OCI-LY7 (cell line): ENCODE results near the gene HEG1.

Experiments used
- EZH2phosphoT487 ChIP-seq: fragments of 200-600 bp; sonication (generic); IDR thresholded peaks from 2 replicates; pipeline ENCODE4 v1.6.1; 2018; ENCODE audit warnings: low read depth, borderline replicate concordance, mild to moderate bottlenecking, mixed run types, antibody characterized with exemption, low read length, moderate library complexity, mixed read lengths
- TF ChIP-seq, protein P1 (sequence below): fragments of 200-600 bp; sonication (generic); conservative IDR thresholded peaks from 2 replicates; pipeline ENCODE4 v1.5.1; 2014; ENCODE audit warnings: mild to moderate bottlenecking, antibody characterized with exemption, low read length, moderate library complexity, mixed read lengths

GRCh38 chr3:125080077-125080476 lies 24.3 kb upstream of the HEG1 start:
- TF ChIP-seq, protein P1, sequence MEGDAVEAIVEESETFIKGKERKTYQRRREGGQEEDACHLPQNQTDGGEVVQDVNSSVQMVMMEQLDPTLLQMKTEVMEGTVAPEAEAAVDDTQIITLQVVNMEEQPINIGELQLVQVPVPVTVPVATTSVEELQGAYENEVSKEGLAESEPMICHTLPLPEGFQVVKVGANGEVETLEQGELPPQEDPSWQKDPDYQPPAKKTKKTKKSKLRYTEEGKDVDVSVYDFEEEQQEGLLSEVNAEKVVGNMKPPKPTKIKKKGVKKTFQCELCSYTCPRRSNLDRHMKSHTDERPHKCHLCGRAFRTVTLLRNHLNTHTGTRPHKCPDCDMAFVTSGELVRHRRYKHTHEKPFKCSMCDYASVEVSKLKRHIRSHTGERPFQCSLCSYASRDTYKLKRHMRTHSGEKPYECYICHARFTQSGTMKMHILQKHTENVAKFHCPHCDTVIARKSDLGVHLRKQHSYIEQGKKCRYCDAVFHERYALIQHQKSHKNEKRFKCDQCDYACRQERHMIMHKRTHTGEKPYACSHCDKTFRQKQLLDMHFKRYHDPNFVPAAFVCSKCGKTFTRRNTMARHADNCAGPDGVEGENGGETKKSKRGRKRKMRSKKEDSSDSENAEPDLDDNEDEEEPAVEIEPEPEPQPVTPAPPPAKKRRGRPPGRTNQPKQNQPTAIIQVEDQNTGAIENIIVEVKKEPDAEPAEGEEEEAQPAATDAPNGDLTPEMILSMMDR, result no peak
- TF ChIP-seq EZH2phosphoT487, result no peak
